Neutrophil (primary cell): ENCODE measurements around the gene NRXN2.

ENCODE experiments used
- H3K27ac ChIP-seq: fragments of 200-600 bp; sonication (generic); 2 replicates; pipeline ENCODE4 v1.5.1; 2016; ENCODE audit warnings: mild to moderate bottlenecking, moderate library complexity
- H3K27me3 ChIP-seq: fragments of 200-600 bp; sonication (generic); 2 replicates; pipeline ENCODE4 v1.6.0; 2016; ENCODE audit warnings: mild to moderate bottlenecking
- H3K36me3 ChIP-seq: fragments of 200-600 bp; sonication (generic); 2 replicates; pipeline ENCODE4 v1.5.1; 2017
- H3K4me1 ChIP-seq, 2 experiments: fragments of 200-600 bp in 1 of 2; sonication (generic) in 1 of 2; 1 replicate in 1 of 2; 2 replicates in 1 of 2; pipeline versions ENCODE4 v1.5.1 to v1.6.1; 2013 to 2016; ENCODE audit warnings: low read depth in 1 of 2, low read length in 1 of 2, mild to moderate bottlenecking in 1 of 2, moderate library complexity in 1 of 2; ENCODE audit not compliant: control insufficient read depth in 1 of 2, insufficient read depth in 1 of 2
- H3K4me3 ChIP-seq, 2 experiments: fragments of 200-600 bp in 1 of 2; sonication (generic) in 1 of 2; 1 replicate in 1 of 2; 2 replicates in 1 of 2; pipeline ENCODE4 v1.5.1; 2013 to 2016; ENCODE audit warnings: low read depth in 1 of 2, low read length in 1 of 2, mild to moderate bottlenecking in 1 of 2, moderate library complexity in 1 of 2
- H3K9me3 ChIP-seq: fragments of 200-600 bp; sonication (generic); 2 replicates; pipeline ENCODE4 v1.5.1; 2016
- CTCF ChIP-seq: fragments of 200-600 bp; sonication (generic); IDR thresholded peaks from 2 replicates; pipeline ENCODE4 v1.5.1; 2016; ENCODE audit warnings: antibody characterized with exemption

The NRXN2 gene

GRCh38 chr11:64768300-64768694 is 45.3 kb upstream of the NRXN2 start:
- TF ChIP-seq CTCF: no peak
- H3K4me3 ChIP-seq: peak overlapping the region in 1 of 2 experiments; percentile 17
- peak overlapping the region; percentile 99 for H3K27ac ChIP-seq
- peaks cover 43 to 44% of the 10 kb centered on the region in 2 experiments for H3K4me1 ChIP-seq
- no peaks in the 10 kb centered on the region for H3K27me3 ChIP-seq
- peaks cover 6% of the 10 kb centered on the region for H3K9me3 ChIP-seq
- peaks cover 97% of the 10 kb centered on the region for H3K36me3 ChIP-seq

- Histone ChIP-seq H3K27me3 (no peaks in the 10 kb centered on the region), H3K4me1 (peaks cover 36 to 37% of the 10 kb centered on the region in 2 experiments), H3K27ac (peak overlapping the region; percentile 99), H3K4me3 (peak overlapping the region in 1 of 2 experiments; percentile 17), H3K36me3 (peaks cover 97% of the 10 kb centered on the region), H3K9me3 (peaks cover 6% of the 10 kb centered on the region)
- peak; percentile 78 for TF ChIP-seq CTCF
Measured at GRCh38 chr11:64767344-64768299, 44.6 kb upstream of the NRXN2 start.

- H3K4me1 ChIP-seq: peaks cover 28 to 29% of the 10 kb centered on the region in 2 experiments
- peak overlapping the region; percentile 99 for H3K27ac ChIP-seq
Measured at GRCh38 chr11:64766881-64767280, 43.9 kb upstream of the NRXN2 start.

GRCh38 chr11:64765851-64766665 is 43.1 kb upstream of the NRXN2 start:
- Histone ChIP-seq H3K4me3 (no peak overlapping the region), H3K36me3 (peaks cover 99% of the 10 kb centered on the region), H3K9me3 (peaks cover 6% of the 10 kb centered on the region), H3K27me3 (no peaks in the 10 kb centered on the region), H3K4me1 (peaks cover 20 to 21% of the 10 kb centered on the region in 2 experiments), H3K27ac (peak overlapping the region; percentile 13)
- no peak for TF ChIP-seq CTCF

More at GRCh38 chr11:64766881-64767280, 43.9 kb upstream of the NRXN2 start:
- H3K36me3 ChIP-seq: peaks cover 100% of the 10 kb centered on the region
- H3K9me3 ChIP-seq: peaks cover 6% of the 10 kb centered on the region
- no peak for TF ChIP-seq CTCF
- H3K27me3 ChIP-seq: no peaks in the 10 kb centered on the region
- no peak overlapping the region for H3K4me3 ChIP-seq

- Histone ChIP-seq H3K4me3 (no peak overlapping the region), H3K27ac (no peak overlapping the region), H3K27me3 (no peaks in the 10 kb centered on the region), H3K36me3 (peaks cover 98% of the 10 kb centered on the region), H3K9me3 (peaks cover 6% of the 10 kb centered on the region), H3K4me1 (peaks cover 15 to 17% of the 10 kb centered on the region in 2 experiments)
- TF ChIP-seq CTCF: no peak
Measured at GRCh38 chr11:64765291-64765850, 42.4 kb upstream of the NRXN2 start.
